Karpas-422 (cell line): ENCODE data around the gene IL22. TPM values are rescaled to one million over a fixed set of nuclear protein-coding genes. Genes with fewer than 3 reads are reported as not detected.

ENCODE experiments used
- DNase-seq: peaks from one replicate; pipeline ENCODE4 v3.0.0-alpha.2; 2015
- H2AFZ ChIP-seq: fragments of 200-600 bp; sonication (generic); 2 replicates; pipeline ENCODE4 v1.6.1; 2014; ENCODE audit warnings: antibody characterized with exemption, low read length, mixed read lengths
- H3K27ac ChIP-seq: fragments of 200-600 bp; sonication (generic); 2 replicates; pipeline ENCODE4 v1.5.1; 2014; ENCODE audit warnings: mild to moderate bottlenecking, low read length, moderate library complexity
- H3K27me3 ChIP-seq: fragments of 200-600 bp; sonication (generic); 2 replicates; pipeline ENCODE4 v1.6.1; 2014; ENCODE audit warnings: low read length, mixed read lengths
- H3K36me3 ChIP-seq: fragments of 200-600 bp; sonication (generic); 2 replicates; pipeline ENCODE4 v1.6.1; 2014; ENCODE audit warnings: low read length, mixed read lengths; ENCODE audit not compliant: insufficient read depth
- H3K4me1 ChIP-seq: fragments of 200-600 bp; sonication (generic); 2 replicates; pipeline ENCODE4 v1.6.1; 2014; ENCODE audit warnings: mild to moderate bottlenecking, low read length, mixed read lengths
- H3K4me2 ChIP-seq: fragments of 200-600 bp; sonication (generic); 2 replicates; pipeline ENCODE4 v1.6.1; 2014; ENCODE audit warnings: low read length, low read depth, mild to moderate bottlenecking; ENCODE audit not compliant: poor library complexity, severe bottlenecking
- H3K4me3 ChIP-seq: fragments of 200-600 bp; sonication (generic); 2 replicates; pipeline ENCODE4 v1.5.1; 2014; ENCODE audit warnings: mild to moderate bottlenecking, antibody characterized with exemption, low read length, mixed read lengths
- H3K79me2 ChIP-seq: fragments of 200-600 bp; sonication (generic); 2 replicates; pipeline ENCODE4 v1.6.1; 2014; ENCODE audit warnings: mild to moderate bottlenecking, low read length, mixed read lengths
- H3K9ac ChIP-seq: fragments of 200-600 bp; sonication (generic); 2 replicates; pipeline ENCODE4 v1.6.0; 2014; ENCODE audit warnings: low read length
- H3K9me2 ChIP-seq: fragments of 200-600 bp; sonication (generic), shearing (Covaris generic); replicated peaks from 2 replicates; pipeline ENCODE4 v1.6.0; 2014; ENCODE audit warnings: mild to moderate bottlenecking, low read length, moderate library complexity; ENCODE audit not compliant: insufficient read depth
- H3K9me3 ChIP-seq: fragments of 300-700, 200-600 bp; sonication (generic); 2 replicates; pipeline ENCODE4 v1.6.1; 2014; ENCODE audit warnings: low read length, mixed read lengths
- H4K20me1 ChIP-seq: fragments of 200-600 bp; sonication (generic); 2 replicates; pipeline ENCODE4 v1.6.1; 2014; ENCODE audit warnings: mild to moderate bottlenecking, antibody characterized with exemption, low read length, low read depth; ENCODE audit not compliant: insufficient read depth
- total RNA-seq: library from RNA; depleted of rRNA; stranded (reverse); fragments of >200 nt; shearing (Covaris generic); gene quantifications from 2 replicates; pipeline ENCODE4 v1.2.3, GENCODE V29; 2014; ENCODE audit warnings: low replicate concordance

The IL22 gene
- total RNA-seq, 1 experiment from 2014 or later, result not detected

DNA sequence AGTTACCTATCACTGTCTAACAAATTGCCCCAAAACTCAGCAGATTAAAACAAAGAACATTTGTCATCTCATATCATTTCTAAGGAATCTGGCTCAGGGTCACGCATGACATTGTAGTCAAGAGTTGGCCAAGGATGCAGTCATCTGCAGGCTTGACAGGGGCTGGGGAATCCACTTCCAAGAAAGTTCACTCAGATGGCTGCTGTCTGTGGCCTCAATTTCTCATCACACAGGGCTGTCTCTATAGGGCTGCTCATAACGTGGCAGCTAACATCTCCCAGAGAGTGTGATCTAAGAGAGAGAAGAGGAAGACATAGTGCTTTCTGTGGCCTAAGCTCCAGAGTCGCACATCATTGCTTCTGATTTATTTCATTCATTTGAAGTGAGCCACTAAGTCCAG, 17.0 kb upstream of the IL22 start:
- Histone ChIP-seq H3K4me2 (no peak overlapping the region), H3K79me2 (no peaks in the 10 kb centered on the region), H3K9ac (no peak overlapping the region), H3K36me3 (no peaks in the 10 kb centered on the region), H3K9me3 (no peaks in the 10 kb centered on the region), H4K20me1 (no peaks in the 10 kb centered on the region), H3K4me1 (no peaks in the 10 kb centered on the region), H3K27me3 (no peaks in the 10 kb centered on the region), H3K9me2 (no peaks in the 10 kb centered on the region), H2AFZ (no peak overlapping the region), H3K4me3 (no peak overlapping the region), H3K27ac (no peak overlapping the region)
- DNase-seq, result no peak

DNA sequence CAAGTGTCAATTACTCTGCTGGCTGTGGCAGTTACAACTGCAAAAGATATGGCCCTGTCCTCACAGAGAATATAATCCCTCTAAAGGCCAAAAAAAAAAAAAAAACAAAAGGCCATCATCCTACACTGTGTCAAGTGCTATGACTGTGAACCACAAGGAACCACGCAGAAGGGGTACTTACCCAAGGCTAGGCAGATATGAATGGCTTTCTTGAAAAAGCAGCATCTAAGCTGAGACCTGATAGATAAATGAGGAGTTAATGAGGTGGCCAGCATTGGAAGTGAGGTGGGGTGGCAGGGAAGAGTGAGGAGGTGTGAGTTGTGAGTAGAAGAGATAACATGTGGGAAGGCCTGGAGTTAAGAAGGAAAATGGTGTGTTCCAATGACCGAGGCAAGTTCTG, 16.4 kb upstream of the IL22 start:
- no peak overlapping the region for H3K4me3 ChIP-seq
- no peak overlapping the region for H3K4me2 ChIP-seq
- no peaks in the 10 kb centered on the region for H4K20me1 ChIP-seq
- no peak overlapping the region for H3K9ac ChIP-seq
- H3K9me2 ChIP-seq, result no peaks in the 10 kb centered on the region
- H3K79me2 ChIP-seq, result no peaks in the 10 kb centered on the region
- no peak overlapping the region for H3K27ac ChIP-seq
- H3K4me1 ChIP-seq, result no peaks in the 10 kb centered on the region
- no peaks in the 10 kb centered on the region for H3K27me3 ChIP-seq
- no peaks in the 10 kb centered on the region for H3K9me3 ChIP-seq
- DNase-seq, result no peak
- H2AFZ ChIP-seq, result no peak overlapping the region
- no peaks in the 10 kb centered on the region for H3K36me3 ChIP-seq

DNA sequence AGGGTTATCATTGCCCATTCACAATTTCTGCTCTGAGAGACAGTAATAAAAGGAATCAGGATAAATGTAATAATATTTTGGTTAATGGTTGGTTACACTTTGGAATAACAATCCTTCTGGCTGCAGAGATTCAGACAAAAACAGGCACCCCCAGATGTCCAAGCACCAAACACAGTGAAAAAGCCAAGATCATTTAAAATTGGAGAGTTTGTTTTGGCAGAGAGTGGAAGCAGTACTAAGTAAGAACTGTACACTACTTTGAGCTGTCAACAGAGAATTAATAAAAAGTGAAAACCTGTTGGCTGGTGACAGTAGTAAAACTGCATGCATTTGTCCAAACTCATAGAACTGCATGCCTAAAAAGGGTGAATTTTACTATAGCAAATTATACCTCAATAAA, 15.6 kb upstream of the IL22 start:
- H3K36me3 ChIP-seq, result no peaks in the 10 kb centered on the region
- no peak overlapping the region for H3K4me2 ChIP-seq
- H3K9ac ChIP-seq, result no peak overlapping the region
- H3K9me3 ChIP-seq, result no peaks in the 10 kb centered on the region
- H3K4me3 ChIP-seq, result no peak overlapping the region
- no peak for DNase-seq
- H3K27ac ChIP-seq, result no peak overlapping the region
- no peaks in the 10 kb centered on the region for H3K4me1 ChIP-seq
- no peaks in the 10 kb centered on the region for H4K20me1 ChIP-seq
- no peak overlapping the region for H2AFZ ChIP-seq
- H3K79me2 ChIP-seq, result no peaks in the 10 kb centered on the region
- no peaks in the 10 kb centered on the region for H3K9me2 ChIP-seq
- no peaks in the 10 kb centered on the region for H3K27me3 ChIP-seq

DNA sequence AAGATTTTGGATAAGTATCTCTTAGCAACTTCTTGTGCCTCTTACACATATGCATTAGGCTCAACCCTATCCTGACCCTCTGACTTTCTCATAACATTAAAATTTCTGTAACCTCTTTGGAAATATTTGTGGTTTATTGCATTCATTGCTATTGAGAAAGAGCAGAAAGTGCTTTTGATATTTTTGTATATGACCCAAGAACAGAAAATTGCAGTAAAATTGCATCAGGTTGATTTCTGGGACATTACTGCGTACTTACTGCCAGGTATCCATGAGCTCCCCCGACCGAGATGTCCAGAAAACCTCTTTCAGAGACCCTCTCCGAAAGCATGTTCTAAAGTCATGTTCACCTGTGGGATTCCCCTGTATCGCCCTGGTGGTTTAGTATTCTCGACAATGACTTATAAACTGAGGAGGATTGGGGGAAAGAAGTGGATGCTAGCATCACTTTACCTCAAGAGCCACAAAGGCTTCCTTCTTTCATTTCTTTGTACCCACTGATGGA, 14.5 kb upstream of the IL22 start:
- no peaks in the 10 kb centered on the region for H4K20me1 ChIP-seq
- H3K27ac ChIP-seq, result no peak overlapping the region
- DNase-seq, result peak; percentile 31
- H3K79me2 ChIP-seq, result no peaks in the 10 kb centered on the region
- H3K27me3 ChIP-seq, result no peaks in the 10 kb centered on the region
- no peaks in the 10 kb centered on the region for H3K9me3 ChIP-seq
- H3K4me3 ChIP-seq, result no peak overlapping the region
- no peak overlapping the region for H3K9ac ChIP-seq
- no peaks in the 10 kb centered on the region for H3K9me2 ChIP-seq
- H3K4me2 ChIP-seq, result no peak overlapping the region
- H2AFZ ChIP-seq, result no peak overlapping the region
- H3K36me3 ChIP-seq, result no peaks in the 10 kb centered on the region
- H3K4me1 ChIP-seq, result no peaks in the 10 kb centered on the region

DNA sequence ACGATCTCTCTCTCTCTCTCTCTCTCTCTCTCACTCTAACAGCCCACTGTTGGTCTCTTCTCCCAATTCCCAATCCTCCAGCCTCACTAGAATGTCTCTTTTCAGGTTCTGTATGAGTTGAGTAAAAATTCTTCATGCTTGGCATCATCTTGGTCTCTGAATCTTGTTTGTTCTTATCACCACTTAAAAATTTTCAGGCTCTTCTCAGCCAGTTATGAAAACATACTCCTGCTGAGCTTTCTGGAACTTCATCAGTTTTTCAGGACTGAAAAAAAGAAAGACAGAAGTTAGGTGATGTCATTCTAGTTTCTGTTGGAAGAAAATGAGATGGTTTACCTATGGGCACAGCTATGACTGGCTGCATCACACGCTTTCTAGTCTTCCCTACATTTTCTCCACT, 11.5 kb upstream of the IL22 start:
- Histone ChIP-seq H3K27ac (no peak overlapping the region), H2AFZ (no peak overlapping the region), H3K4me1 (no peaks in the 10 kb centered on the region), H3K9me3 (no peaks in the 10 kb centered on the region), H3K4me2 (no peak overlapping the region), H3K27me3 (no peaks in the 10 kb centered on the region), H3K9ac (no peak overlapping the region), H3K79me2 (no peaks in the 10 kb centered on the region), H3K9me2 (no peaks in the 10 kb centered on the region), H4K20me1 (no peaks in the 10 kb centered on the region), H3K36me3 (no peaks in the 10 kb centered on the region), H3K4me3 (no peak overlapping the region)
- no peak for DNase-seq

DNA sequence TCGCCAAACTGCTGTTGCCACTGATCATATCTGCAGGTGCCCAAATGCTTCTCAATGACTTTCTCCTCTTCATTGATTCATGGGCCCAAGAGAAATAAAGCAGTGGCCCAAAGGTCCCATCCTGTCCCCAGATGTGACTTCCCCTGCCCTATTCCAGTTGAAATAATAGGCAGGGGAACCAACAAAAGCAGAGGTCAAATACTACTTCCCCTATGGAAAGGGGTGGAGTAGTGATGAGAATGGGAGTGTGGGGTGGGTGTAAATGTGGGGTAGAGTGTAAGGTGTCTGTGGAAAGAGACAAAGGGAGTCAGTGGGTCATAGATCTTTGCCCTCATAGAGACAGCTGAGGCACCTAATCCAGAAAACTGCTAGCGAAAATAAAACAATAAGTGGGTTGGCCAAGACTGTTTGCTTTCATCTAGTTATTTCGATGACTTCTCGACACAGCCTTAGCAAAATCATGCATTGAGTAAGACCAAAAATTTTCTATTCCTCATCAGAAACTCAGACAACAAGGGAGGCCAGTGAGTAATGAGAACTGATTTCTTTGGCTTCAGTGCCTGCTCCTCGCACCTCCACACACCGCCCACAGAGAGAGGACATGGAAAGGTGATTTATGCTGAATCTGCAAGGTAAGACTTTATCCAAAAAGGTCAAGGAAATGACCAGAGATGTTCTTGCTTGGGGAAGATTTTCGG, 10.9 kb upstream of the IL22 start:
- H3K79me2 ChIP-seq, result no peaks in the 10 kb centered on the region
- DNase-seq, result no peak
- H2AFZ ChIP-seq, result no peak overlapping the region
- no peak overlapping the region for H3K27ac ChIP-seq
- H3K4me1 ChIP-seq, result no peaks in the 10 kb centered on the region
- H3K36me3 ChIP-seq, result no peaks in the 10 kb centered on the region
- H3K9ac ChIP-seq, result no peak overlapping the region
- no peak overlapping the region for H3K4me3 ChIP-seq
- H4K20me1 ChIP-seq, result no peaks in the 10 kb centered on the region
- no peaks in the 10 kb centered on the region for H3K27me3 ChIP-seq
- no peaks in the 10 kb centered on the region for H3K9me2 ChIP-seq
- H3K9me3 ChIP-seq, result no peaks in the 10 kb centered on the region
- no peak overlapping the region for H3K4me2 ChIP-seq

DNA sequence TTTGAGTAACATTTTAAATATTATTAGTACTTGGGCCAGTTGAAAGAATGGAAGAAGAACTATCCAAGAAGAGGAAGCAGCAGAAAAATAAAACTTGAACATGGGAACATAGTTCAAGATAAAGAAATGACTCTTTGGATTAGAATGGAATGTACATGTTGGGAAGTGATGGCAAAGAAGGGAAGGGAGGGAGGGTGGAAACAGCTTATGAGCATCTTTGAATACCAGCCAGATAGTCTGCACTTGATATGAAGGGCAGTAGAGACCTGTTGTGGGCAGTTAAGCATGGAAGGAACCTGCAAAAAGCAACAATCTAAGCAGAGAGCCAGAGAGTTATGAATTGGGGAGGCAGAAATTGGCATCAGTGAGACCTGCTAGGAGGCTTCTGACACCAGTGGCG, 10.0 kb upstream of the IL22 start:
- Histone ChIP-seq H3K4me2 (no peak overlapping the region), H2AFZ (no peak overlapping the region), H3K9me3 (no peaks in the 10 kb centered on the region), H3K79me2 (no peaks in the 10 kb centered on the region), H3K27me3 (no peaks in the 10 kb centered on the region), H3K36me3 (no peaks in the 10 kb centered on the region), H3K9ac (no peak overlapping the region), H3K4me1 (no peaks in the 10 kb centered on the region), H3K9me2 (no peaks in the 10 kb centered on the region), H3K27ac (no peak overlapping the region), H3K4me3 (no peak overlapping the region), H4K20me1 (no peaks in the 10 kb centered on the region)
- no peak for DNase-seq

DNA sequence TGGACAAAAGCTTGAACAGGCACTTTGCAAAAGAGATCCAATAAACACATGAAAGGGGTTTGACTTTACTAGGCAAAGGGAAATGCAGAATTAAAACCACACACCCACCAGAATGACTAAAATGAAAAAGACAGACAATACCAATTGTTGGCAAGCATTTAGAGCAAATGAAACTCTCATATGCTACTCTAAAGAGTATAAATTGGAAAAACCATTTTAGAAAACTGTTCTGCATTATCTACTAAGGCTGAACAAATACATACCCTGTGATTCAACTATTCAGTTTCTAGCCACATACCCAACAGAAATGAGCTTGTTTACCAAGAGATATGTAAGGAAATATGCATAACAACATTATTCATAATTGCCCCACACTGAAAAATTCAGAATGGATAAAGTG, 8.5 kb upstream of the IL22 start:
- H4K20me1 ChIP-seq, result no peaks in the 10 kb centered on the region
- no peaks in the 10 kb centered on the region for H3K79me2 ChIP-seq
- no peak overlapping the region for H3K27ac ChIP-seq
- no peak overlapping the region for H3K9ac ChIP-seq
- H3K4me3 ChIP-seq, result no peak overlapping the region
- H3K4me1 ChIP-seq, result no peaks in the 10 kb centered on the region
- no peaks in the 10 kb centered on the region for H3K36me3 ChIP-seq
- H3K9me3 ChIP-seq, result no peaks in the 10 kb centered on the region
- H3K9me2 ChIP-seq, result no peaks in the 10 kb centered on the region
- no peak for DNase-seq
- no peaks in the 10 kb centered on the region for H3K27me3 ChIP-seq
- no peak overlapping the region for H3K4me2 ChIP-seq
- H2AFZ ChIP-seq, result no peak overlapping the region
